ENCODE results near the gene SPESP1.
A peak's percentile ranks its signal among the peaks of the same experiment; 100 is the strongest.

SPESP1 gene

DNA sequence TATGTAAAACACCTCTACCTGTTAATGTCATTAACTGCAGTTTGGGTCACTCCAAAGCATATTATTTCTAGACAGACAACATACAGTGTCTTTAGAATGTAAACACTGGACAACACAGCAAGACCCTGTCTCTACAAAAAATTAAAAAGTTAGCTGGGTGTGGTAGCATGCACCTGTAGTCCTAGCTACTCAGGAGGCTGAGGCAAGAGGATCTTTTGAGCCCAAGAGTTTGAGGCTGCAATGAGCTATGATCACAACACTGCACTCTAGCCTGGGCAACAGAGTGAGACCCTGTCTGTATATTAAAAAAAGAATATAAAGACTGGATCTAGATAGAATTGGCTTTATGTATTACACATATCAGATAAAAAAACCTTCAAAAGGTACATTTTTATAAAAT is 20.0 kb upstream of the SPESP1 start:
- no peak for DNase-seq (ENCODE audit: low read depth, low spot score)
- Histone ChIP-seq H3K27me3 (ENCODE audit: control insufficient read depth, insufficient read depth, low read length) (no peaks in the 10 kb centered on the region), H3K27ac (ENCODE audit: low read length) (no peak overlapping the region), H3K9me3 (ENCODE audit: control insufficient read depth, insufficient read depth, low read length) (no peaks in the 10 kb centered on the region), H3K4me1 (ENCODE audit: control insufficient read depth, insufficient read depth, low read length) (no peaks in the 10 kb centered on the region), H3K36me3 (ENCODE audit: control insufficient read depth, insufficient read depth, low read length) (no peaks in the 10 kb centered on the region), H3K4me3 (ENCODE audit: low read length) (no peak overlapping the region)

DNA sequence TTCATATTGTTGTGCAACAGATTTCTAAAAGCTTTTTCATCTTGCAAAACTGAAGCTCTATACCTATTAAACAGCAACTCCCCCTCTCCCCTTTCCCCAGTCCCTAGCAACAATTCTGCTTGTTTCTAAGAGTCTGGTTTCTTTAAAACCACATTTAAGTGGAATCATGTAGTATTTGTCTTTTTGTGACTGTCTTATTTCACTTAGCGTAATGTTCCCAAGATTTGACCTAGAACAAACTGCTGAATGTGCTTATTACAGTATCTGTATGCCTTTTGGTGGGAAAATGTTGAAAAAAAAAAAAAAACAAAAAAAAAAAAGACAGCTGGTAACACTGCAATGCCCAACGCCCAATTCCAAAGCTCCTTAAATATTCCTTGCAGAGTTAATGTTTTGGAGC is 19.5 kb upstream of the SPESP1 start:
- Histone ChIP-seq H3K4me1 (ENCODE audit: control insufficient read depth, insufficient read depth, low read length) (no peaks in the 10 kb centered on the region), H3K4me3 (ENCODE audit: low read length) (no peak overlapping the region), H3K27me3 (ENCODE audit: control insufficient read depth, insufficient read depth, low read length) (no peaks in the 10 kb centered on the region), H3K36me3 (ENCODE audit: control insufficient read depth, insufficient read depth, low read length) (no peaks in the 10 kb centered on the region), H3K9me3 (ENCODE audit: control insufficient read depth, insufficient read depth, low read length) (no peaks in the 10 kb centered on the region), H3K27ac (ENCODE audit: low read length) (no peak overlapping the region)
- no peak for DNase-seq (ENCODE audit: low read depth, low spot score)
- WGBS (ENCODE audit: insufficient coverage, insufficient read length) = no CpG with 5 or more reads among the region's 2 CpGs

DNA sequence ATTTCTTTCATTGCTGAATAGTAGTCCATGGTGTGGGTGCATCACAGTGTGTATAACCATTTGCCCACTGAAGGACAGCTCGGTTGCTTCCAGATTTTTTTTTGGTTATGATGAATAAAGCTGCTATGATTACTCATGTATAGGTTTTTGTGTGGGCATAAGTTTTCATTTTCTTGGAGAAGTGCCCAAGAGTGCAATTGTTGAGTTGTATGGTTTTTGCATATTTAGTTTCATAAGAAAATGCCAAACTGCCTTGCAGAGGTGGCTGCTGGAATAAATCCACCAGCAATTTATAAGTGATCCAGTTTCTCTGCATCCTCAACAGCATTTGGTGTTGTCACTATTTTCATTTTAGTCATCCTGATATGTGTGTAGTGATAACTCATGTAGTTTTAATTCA is 8.4 kb upstream of the SPESP1 start:
- no peaks in the 10 kb centered on the region for H3K36me3 ChIP-seq (ENCODE audit: control insufficient read depth, insufficient read depth, low read length)
- H3K4me3 ChIP-seq (ENCODE audit: low read length) = no peak overlapping the region
- no peaks in the 10 kb centered on the region for H3K27me3 ChIP-seq (ENCODE audit: control insufficient read depth, insufficient read depth, low read length)
- DNase-seq (ENCODE audit: low read depth, low spot score) = no peak
- no peaks in the 10 kb centered on the region for H3K9me3 ChIP-seq (ENCODE audit: control insufficient read depth, insufficient read depth, low read length)
- H3K27ac ChIP-seq (ENCODE audit: low read length) = no peak overlapping the region
- no CpG with 5 or more reads among the region's 1 CpG for WGBS (ENCODE audit: insufficient coverage, insufficient read length)
- no peaks in the 10 kb centered on the region for H3K4me1 ChIP-seq (ENCODE audit: control insufficient read depth, insufficient read depth, low read length)

DNA sequence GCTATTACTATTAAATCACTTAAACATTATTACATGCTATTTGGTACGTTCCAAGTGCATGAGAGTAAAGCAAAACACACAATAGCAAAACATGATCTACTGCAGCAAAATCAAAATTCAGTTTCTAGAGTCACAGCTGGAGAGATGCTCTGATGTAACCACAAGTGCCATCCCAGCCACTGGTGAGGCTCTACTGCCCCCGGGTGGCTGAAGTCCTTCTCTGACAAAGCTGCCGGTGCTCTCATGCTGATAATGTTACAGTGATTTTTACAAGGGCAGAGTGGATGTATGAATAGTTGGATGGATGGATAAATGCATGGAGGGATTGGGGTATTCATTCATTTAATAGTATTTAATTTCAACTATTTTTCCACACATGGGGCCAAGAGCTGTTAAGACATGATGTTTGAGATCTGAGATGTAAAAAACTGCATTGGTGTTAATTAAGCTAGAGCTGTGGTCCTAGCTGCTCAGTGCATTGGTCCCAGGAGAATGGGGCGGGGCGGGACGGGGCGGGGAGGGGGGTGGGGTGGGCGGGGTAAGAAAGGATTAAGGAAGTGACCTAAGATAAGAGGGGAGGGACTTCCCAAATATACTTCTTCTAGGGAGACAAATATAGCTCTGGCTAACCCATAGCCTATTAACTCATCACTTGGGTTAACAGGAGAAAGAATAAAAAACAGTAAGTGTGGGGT is 5.3 kb upstream of the SPESP1 start:
- no peak overlapping the region for H3K27ac ChIP-seq (ENCODE audit: low read length)
- peak; percentile 48 for DNase-seq (ENCODE audit: low read depth, low spot score)
- no peaks in the 10 kb centered on the region for H3K9me3 ChIP-seq (ENCODE audit: control insufficient read depth, insufficient read depth, low read length)
- H3K4me3 ChIP-seq (ENCODE audit: low read length) = no peak overlapping the region
- no CpG with 5 or more reads among the region's 8 CpGs for WGBS (ENCODE audit: insufficient coverage, insufficient read length)
- H3K4me1 ChIP-seq (ENCODE audit: control insufficient read depth, insufficient read depth, low read length) = no peaks in the 10 kb centered on the region
- H3K27me3 ChIP-seq (ENCODE audit: control insufficient read depth, insufficient read depth, low read length) = no peaks in the 10 kb centered on the region
- no peaks in the 10 kb centered on the region for H3K36me3 ChIP-seq (ENCODE audit: control insufficient read depth, insufficient read depth, low read length)

DNA sequence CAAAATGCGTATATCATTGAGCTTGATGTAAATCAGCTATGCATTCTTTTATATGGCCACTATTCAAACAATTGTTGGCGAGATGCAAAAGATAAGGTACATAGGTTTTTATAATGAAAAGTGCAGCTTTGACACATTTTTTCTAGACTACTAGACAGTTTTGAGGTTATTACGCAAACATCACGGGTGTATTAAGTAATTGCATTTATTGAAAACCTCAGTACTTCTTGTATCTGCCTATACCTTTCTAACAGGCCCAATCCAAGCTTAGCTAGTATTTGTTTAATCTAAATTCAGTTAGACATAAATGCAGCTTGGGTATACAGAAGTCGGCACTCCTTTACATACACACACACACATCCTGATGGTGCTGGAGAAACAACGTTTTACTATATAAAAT is 2.7 kb downstream of the SPESP1 start:
- no peak for DNase-seq (ENCODE audit: low read depth, low spot score)
- no peak overlapping the region for H3K27ac ChIP-seq (ENCODE audit: low read length)
- H3K4me1 ChIP-seq (ENCODE audit: control insufficient read depth, insufficient read depth, low read length) = no peaks in the 10 kb centered on the region
- no peaks in the 10 kb centered on the region for H3K9me3 ChIP-seq (ENCODE audit: control insufficient read depth, insufficient read depth, low read length)
- H3K27me3 ChIP-seq (ENCODE audit: control insufficient read depth, insufficient read depth, low read length) = no peaks in the 10 kb centered on the region
- no peak overlapping the region for H3K4me3 ChIP-seq (ENCODE audit: low read length)
- H3K36me3 ChIP-seq (ENCODE audit: control insufficient read depth, insufficient read depth, low read length) = no peaks in the 10 kb centered on the region
- no CpG with 5 or more reads among the region's 6 CpGs for WGBS (ENCODE audit: insufficient coverage, insufficient read length)

DNA sequence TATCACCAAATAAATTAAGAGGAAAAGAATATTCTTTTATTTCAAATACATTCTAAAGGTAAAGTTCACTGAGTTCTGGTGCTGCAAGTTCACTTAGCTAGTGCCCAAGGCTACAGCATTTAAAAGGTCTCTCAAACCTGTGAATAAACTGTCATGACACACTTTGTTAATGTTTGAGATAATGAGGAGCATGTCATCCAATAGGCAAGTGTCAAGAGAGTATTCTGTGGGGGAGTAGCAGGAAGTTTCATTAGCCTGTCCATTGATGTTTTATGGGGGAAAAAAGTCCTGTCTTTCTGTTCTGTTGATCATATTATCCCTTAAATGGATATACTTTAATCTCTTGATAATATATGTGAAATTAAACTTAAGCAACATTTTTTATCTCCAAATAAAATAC is 4.0 kb downstream of the SPESP1 start:
- Histone ChIP-seq H3K9me3 (ENCODE audit: control insufficient read depth, insufficient read depth, low read length) (no peaks in the 10 kb centered on the region), H3K27ac (ENCODE audit: low read length) (no peak overlapping the region), H3K36me3 (ENCODE audit: control insufficient read depth, insufficient read depth, low read length) (no peaks in the 10 kb centered on the region), H3K4me3 (ENCODE audit: low read length) (no peak overlapping the region), H3K4me1 (ENCODE audit: control insufficient read depth, insufficient read depth, low read length) (no peaks in the 10 kb centered on the region), H3K27me3 (ENCODE audit: control insufficient read depth, insufficient read depth, low read length) (no peaks in the 10 kb centered on the region)
- DNase-seq (ENCODE audit: low read depth, low spot score) = no peak

DNA sequence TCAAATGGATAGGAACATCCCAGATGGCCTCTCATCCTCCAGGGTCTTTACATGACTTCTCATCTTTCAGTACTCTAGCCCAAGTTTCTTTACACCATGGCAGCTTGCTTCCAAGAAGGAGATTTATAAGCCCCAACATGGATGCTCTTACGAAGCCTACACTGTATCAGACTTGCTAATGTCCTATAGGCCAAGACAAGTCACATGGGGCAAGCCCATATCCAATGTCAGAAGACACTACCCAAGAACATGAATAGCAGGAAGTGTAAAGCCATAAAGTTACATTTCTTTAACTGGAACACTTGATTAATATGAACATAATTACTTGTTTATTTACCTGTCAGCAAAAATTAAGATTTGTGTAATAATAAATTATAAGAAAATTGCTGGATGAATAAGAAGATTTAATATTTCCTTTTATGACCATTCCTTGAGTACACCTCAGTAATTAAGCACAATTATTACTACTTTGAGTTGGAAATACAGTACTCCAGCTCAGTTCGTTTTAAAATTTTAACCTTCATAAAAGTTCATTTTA is 5.1 kb downstream of the SPESP1 start:
- H3K4me1 ChIP-seq (ENCODE audit: control insufficient read depth, insufficient read depth, low read length) = no peaks in the 10 kb centered on the region
- H3K4me3 ChIP-seq (ENCODE audit: low read length) = no peak overlapping the region
- no peaks in the 10 kb centered on the region for H3K9me3 ChIP-seq (ENCODE audit: control insufficient read depth, insufficient read depth, low read length)
- no peak for DNase-seq (ENCODE audit: low read depth, low spot score)
- no CpG with 5 or more reads among the region's 2 CpGs for WGBS (ENCODE audit: insufficient coverage, insufficient read length)
- no peaks in the 10 kb centered on the region for H3K27me3 ChIP-seq (ENCODE audit: control insufficient read depth, insufficient read depth, low read length)
- H3K36me3 ChIP-seq (ENCODE audit: control insufficient read depth, insufficient read depth, low read length) = no peaks in the 10 kb centered on the region
- H3K27ac ChIP-seq (ENCODE audit: low read length) = no peak overlapping the region

DNA sequence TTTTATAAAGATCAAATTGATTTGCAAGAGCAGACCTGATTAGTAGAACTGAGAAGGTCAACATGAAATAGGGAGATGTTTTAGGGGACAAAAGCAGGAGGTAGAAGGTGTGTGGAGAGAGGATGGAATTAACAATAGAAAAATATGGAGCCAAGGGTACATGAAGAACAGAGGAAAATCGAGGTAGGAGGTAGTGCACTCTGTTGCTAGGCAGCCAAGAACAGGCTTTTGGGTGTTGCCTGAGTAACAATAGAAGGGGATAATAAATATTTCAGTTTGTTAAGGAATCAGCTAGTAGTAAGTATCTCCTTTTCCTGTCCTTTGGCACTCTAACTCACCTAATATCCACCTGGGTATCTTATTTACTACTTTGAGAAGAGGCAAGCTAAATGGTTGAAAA is 9.2 kb downstream of the SPESP1 start:
- no peak for DNase-seq (ENCODE audit: low read depth, low spot score)
- H3K27ac ChIP-seq (ENCODE audit: low read length) = no peak overlapping the region
- no peaks in the 10 kb centered on the region for H3K27me3 ChIP-seq (ENCODE audit: control insufficient read depth, insufficient read depth, low read length)
- WGBS (ENCODE audit: insufficient coverage, insufficient read length) = no CpG with 5 or more reads among the region's 1 CpG
- H3K9me3 ChIP-seq (ENCODE audit: control insufficient read depth, insufficient read depth, low read length) = no peaks in the 10 kb centered on the region
- no peak overlapping the region for H3K4me3 ChIP-seq (ENCODE audit: low read length)
- H3K36me3 ChIP-seq (ENCODE audit: control insufficient read depth, insufficient read depth, low read length) = no peaks in the 10 kb centered on the region
- H3K4me1 ChIP-seq (ENCODE audit: control insufficient read depth, insufficient read depth, low read length) = no peaks in the 10 kb centered on the region

DNA sequence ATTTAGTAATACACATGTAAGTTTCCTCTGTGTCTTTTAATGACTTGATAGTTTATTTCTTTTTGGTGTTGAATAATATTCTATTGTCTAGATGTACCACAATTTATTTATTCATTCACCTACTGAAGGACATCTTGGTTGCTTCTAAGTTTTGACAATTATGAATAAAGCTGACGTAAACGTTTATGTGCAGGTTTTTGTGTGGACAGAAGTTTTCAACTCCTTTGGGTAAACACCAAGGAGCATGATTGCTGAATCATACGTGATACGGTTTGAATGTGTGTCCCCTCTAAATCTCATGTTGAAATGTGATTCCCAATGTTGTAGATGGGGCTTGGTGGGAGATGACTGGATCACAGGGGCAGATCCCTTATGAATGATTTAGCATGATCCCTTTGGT is 21.5 kb downstream of the SPESP1 start:
- H3K36me3 ChIP-seq (ENCODE audit: control insufficient read depth, insufficient read depth, low read length) = no peaks in the 10 kb centered on the region
- DNase-seq (ENCODE audit: low read depth, low spot score) = no peak
- no peak overlapping the region for H3K4me3 ChIP-seq (ENCODE audit: low read length)
- H3K27ac ChIP-seq (ENCODE audit: low read length) = no peak overlapping the region
- no peaks in the 10 kb centered on the region for H3K4me1 ChIP-seq (ENCODE audit: control insufficient read depth, insufficient read depth, low read length)
- no peaks in the 10 kb centered on the region for H3K9me3 ChIP-seq (ENCODE audit: control insufficient read depth, insufficient read depth, low read length)
- WGBS (ENCODE audit: insufficient coverage, insufficient read length) = no CpG with 5 or more reads among the region's 4 CpGs
- no peaks in the 10 kb centered on the region for H3K27me3 ChIP-seq (ENCODE audit: control insufficient read depth, insufficient read depth, low read length)

DNA sequence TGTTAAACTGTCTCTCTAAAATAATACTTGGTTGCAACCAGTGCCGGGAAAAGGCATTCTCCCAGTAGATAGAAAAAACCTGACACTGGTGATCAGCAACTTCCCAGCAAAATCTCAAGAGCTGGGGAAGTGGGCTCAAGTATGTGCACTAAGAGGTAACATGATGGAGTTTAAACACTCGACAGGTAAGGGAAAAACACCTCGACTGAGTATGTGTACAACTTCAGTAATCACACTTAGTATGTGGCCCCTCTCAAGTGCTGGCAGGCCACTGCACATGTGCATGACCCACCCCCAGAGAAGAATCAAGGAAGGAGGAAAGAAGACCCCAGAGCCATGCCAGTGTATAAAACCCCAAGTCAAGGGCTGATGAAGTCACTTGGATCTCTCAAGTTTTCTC is 27.4 kb downstream of the SPESP1 start:
- no peak for DNase-seq (ENCODE audit: low read depth, low spot score)
- no peaks in the 10 kb centered on the region for H3K27me3 ChIP-seq (ENCODE audit: control insufficient read depth, insufficient read depth, low read length)
- no peaks in the 10 kb centered on the region for H3K4me1 ChIP-seq (ENCODE audit: control insufficient read depth, insufficient read depth, low read length)
- no peaks in the 10 kb centered on the region for H3K36me3 ChIP-seq (ENCODE audit: control insufficient read depth, insufficient read depth, low read length)
- H3K4me3 ChIP-seq (ENCODE audit: low read length) = no peak overlapping the region
- WGBS (ENCODE audit: insufficient coverage, insufficient read length) = no CpG with 5 or more reads among the region's 3 CpGs
- H3K27ac ChIP-seq (ENCODE audit: low read length) = no peak overlapping the region
- H3K9me3 ChIP-seq (ENCODE audit: control insufficient read depth, insufficient read depth, low read length) = no peaks in the 10 kb centered on the region

DNA sequence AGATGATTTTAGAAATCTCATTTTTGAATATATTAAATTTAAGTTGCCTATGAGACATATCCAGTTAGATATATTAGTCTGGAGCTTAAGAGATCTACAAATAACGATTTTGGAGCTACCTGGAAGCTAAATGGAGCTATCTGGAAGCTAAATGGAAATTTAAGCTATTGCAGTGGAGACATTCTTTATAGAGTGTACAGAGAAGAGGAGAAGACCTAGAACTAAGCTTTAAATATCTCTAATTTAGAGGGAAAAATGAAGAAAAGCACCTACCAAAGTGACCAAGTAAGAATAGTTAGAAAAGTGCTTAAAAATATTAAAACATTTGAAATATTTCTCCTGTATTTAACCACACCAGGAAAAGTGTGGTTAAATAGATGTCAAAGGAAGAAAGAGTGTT is 28.3 kb downstream of the SPESP1 start:
- Histone ChIP-seq H3K27ac (ENCODE audit: low read length) (no peak overlapping the region), H3K36me3 (ENCODE audit: control insufficient read depth, insufficient read depth, low read length) (no peaks in the 10 kb centered on the region), H3K4me3 (ENCODE audit: low read length) (no peak overlapping the region), H3K9me3 (ENCODE audit: control insufficient read depth, insufficient read depth, low read length) (no peaks in the 10 kb centered on the region), H3K27me3 (ENCODE audit: control insufficient read depth, insufficient read depth, low read length) (no peaks in the 10 kb centered on the region), H3K4me1 (ENCODE audit: control insufficient read depth, insufficient read depth, low read length) (no peaks in the 10 kb centered on the region)
- DNase-seq (ENCODE audit: low read depth, low spot score) = no peak
- WGBS (ENCODE audit: insufficient coverage, insufficient read length) = no CpG with 5 or more reads among the region's 1 CpG
